ENCODE measurements around the gene FGF14. TPM values are rescaled to one million over a fixed set of nuclear protein-coding genes. Genes with fewer than 3 reads are reported as not detected.

FGF14 gene
- total and polyA plus RNA-seq, 2 experiments from 2014 or later: 0.03 TPM; not detected in 1

DNA sequence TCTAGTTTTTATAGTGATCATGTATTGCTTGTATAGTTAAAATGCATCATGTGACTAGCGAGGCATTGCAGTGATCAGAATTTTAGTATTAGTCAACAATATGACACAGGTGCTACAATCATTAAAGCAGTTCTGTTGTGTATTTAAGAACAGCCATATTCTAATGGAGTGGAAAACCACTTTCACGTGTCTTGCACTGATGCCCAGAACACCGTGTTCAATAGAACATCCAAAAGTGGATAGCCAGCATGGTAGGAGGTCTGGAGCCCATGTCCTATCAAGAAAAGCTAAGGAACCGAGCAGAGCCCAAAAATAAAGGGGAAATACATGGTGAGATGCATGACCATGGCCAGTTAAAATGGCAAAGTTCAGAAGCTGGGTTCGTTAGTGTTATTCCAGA, 55.1 kb downstream of the FGF14 start:
- no peaks in the 10 kb centered on the region for H3K9me3 Mint-ChIP-seq
- no peak for ATAC-seq

More for the DNA sequence above, 55.1 kb downstream of the FGF14 start:
- Histone ChIP-seq H3K27ac (ENCODE audit: low read depth) (no peak overlapping the region), H3K27me3 (ENCODE audit: insufficient read depth) (no peaks in the 10 kb centered on the region), H2AFZ (no peak overlapping the region), H3K4me2 (no peak overlapping the region), H3K9me2 (ENCODE audit: insufficient read depth) (0 out of 2 replicates have a peak, but pooled peaks cover 3% of the 10 kb centered on the region), H3K4me1 (ENCODE audit: insufficient read depth) (no peaks in the 10 kb centered on the region), H3K4me3 (no peak overlapping the region), H4K20me1 (replicated peaks; ENCODE audit: insufficient read depth) (no peaks in the 10 kb centered on the region), H3F3A (replicated peaks; ENCODE audit: low read depth) (no peaks in the 10 kb centered on the region), H3K79me2 (replicated peaks; ENCODE audit: insufficient read depth) (no peaks in the 10 kb centered on the region), H3K36me3 (ENCODE audit: insufficient read depth) (no peaks in the 10 kb centered on the region)
- H3K27ac Mint-ChIP-seq: no peak overlapping the region
- no peaks in the 10 kb centered on the region for H3K27me3 Mint-ChIP-seq (ENCODE audit: insufficient read depth, low read depth, poor library complexity)
- no peak overlapping the region for H3K4me3 Mint-ChIP-seq
- DNase-seq (ENCODE audit: low spot score): no peak
- TF ChIP-seq ZNF331 (CRISPR knock-in tag; IDR thresholded peaks at IDR 0.05; ENCODE audit: low read depth) (no peak), JUNB (IDR thresholded peaks at IDR 0.05; ENCODE audit: unreplicated experiment) (no peak), ETS1 (IDR thresholded peaks at IDR 0.05) (no peak), EZH2phosphoT487 (IDR thresholded peaks at IDR 0.05; ENCODE audit: unreplicated experiment) (no peak), EZH2 (IDR thresholded peaks at IDR 0.05; ENCODE audit: low read depth, unreplicated experiment) (no peak), CREB1 (CRISPR knock-in tag; IDR thresholded peaks at IDR 0.05; ENCODE audit: low read depth) (no peak), STAT1 (IDR thresholded peaks at IDR 0.05; ENCODE audit: unreplicated experiment) (no peak), ZNF114 (CRISPR knock-in tag; IDR thresholded peaks at IDR 0.05) (no peak), POLR2AphosphoS5 (IDR thresholded peaks at IDR 0.05; ENCODE audit: low read depth) (no peak), NANOG (IDR thresholded peaks at IDR 0.05; ENCODE audit: borderline replicate concordance) (no peak)
- TF ChIP-seq, protein P1, sequence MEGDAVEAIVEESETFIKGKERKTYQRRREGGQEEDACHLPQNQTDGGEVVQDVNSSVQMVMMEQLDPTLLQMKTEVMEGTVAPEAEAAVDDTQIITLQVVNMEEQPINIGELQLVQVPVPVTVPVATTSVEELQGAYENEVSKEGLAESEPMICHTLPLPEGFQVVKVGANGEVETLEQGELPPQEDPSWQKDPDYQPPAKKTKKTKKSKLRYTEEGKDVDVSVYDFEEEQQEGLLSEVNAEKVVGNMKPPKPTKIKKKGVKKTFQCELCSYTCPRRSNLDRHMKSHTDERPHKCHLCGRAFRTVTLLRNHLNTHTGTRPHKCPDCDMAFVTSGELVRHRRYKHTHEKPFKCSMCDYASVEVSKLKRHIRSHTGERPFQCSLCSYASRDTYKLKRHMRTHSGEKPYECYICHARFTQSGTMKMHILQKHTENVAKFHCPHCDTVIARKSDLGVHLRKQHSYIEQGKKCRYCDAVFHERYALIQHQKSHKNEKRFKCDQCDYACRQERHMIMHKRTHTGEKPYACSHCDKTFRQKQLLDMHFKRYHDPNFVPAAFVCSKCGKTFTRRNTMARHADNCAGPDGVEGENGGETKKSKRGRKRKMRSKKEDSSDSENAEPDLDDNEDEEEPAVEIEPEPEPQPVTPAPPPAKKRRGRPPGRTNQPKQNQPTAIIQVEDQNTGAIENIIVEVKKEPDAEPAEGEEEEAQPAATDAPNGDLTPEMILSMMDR (conservative IDR thresholded peaks at IDR 0.05; ENCODE audit: low read depth in 2 of 2): no peak
- TF ChIP-seq, protein P2, sequence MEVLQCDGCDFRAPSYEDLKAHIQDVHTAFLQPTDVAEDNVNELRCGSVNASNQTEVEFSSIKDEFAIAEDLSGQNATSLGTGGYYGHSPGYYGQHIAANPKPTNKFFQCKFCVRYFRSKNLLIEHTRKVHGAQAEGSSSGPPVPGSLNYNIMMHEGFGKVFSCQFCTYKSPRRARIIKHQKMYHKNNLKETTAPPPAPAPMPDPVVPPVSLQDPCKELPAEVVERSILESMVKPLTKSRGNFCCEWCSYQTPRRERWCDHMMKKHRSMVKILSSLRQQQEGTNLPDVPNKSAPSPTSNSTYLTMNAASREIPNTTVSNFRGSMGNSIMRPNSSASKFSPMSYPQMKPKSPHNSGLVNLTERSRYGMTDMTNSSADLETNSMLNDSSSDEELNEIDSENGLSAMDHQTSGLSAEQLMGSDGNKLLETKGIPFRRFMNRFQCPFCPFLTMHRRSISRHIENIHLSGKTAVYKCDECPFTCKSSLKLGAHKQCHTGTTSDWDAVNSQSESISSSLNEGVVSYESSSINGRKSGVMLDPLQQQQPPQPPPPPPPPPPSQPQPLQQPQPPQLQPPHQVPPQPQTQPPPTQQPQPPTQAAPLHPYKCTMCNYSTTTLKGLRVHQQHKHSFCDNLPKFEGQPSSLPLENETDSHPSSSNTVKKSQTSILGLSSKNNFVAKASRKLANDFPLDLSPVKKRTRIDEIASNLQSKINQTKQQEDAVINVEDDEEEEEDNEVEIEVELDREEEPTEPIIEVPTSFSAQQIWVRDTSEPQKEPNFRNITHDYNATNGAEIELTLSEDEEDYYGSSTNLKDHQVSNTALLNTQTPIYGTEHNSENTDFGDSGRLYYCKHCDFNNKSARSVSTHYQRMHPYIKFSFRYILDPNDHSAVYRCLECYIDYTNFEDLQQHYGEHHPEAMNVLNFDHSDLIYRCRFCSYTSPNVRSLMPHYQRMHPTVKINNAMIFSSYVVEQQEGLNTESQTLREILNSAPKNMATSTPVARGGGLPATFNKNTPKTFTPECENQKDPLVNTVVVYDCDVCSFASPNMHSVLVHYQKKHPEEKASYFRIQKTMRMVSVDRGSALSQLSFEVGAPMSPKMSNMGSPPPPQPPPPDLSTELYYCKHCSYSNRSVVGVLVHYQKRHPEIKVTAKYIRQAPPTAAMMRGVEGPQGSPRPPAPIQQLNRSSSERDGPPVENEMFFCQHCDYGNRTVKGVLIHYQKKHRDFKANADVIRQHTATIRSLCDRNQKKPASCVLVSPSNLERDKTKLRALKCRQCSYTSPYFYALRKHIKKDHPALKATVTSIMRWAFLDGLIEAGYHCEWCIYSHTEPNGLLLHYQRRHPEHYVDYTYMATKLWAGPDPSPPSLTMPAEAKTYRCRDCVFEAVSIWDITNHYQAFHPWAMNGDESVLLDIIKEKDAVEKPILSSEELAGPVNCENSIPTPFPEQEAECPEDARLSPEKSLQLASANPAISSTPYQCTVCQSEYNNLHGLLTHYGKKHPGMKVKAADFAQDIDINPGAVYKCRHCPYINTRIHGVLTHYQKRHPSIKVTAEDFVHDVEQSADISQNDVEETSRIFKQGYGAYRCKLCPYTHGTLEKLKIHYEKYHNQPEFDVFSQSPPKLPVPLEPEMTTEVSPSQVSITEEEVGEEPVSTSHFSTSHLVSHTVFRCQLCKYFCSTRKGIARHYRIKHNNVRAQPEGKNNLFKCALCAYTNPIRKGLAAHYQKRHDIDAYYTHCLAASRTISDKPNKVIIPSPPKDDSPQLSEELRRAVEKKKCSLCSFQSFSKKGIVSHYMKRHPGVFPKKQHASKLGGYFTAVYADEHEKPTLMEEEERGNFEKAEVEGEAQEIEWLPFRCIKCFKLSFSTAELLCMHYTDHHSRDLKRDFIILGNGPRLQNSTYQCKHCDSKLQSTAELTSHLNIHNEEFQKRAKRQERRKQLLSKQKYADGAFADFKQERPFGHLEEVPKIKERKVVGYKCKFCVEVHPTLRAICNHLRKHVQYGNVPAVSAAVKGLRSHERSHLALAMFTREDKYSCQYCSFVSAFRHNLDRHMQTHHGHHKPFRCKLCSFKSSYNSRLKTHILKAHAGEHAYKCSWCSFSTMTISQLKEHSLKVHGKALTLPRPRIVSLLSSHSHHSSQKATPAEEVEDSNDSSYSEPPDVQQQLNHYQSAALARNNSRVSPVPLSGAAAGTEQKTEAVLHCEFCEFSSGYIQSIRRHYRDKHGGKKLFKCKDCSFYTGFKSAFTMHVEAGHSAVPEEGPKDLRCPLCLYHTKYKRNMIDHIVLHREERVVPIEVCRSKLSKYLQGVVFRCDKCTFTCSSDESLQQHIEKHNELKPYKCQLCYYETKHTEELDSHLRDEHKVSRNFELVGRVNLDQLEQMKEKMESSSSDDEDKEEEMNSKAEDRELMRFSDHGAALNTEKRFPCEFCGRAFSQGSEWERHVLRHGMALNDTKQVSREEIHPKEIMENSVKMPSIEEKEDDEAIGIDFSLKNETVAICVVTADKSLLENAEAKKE (CRISPR knock-in tag; IDR thresholded peaks at IDR 0.05): no peak
- TF ChIP-seq, protein P3, sequence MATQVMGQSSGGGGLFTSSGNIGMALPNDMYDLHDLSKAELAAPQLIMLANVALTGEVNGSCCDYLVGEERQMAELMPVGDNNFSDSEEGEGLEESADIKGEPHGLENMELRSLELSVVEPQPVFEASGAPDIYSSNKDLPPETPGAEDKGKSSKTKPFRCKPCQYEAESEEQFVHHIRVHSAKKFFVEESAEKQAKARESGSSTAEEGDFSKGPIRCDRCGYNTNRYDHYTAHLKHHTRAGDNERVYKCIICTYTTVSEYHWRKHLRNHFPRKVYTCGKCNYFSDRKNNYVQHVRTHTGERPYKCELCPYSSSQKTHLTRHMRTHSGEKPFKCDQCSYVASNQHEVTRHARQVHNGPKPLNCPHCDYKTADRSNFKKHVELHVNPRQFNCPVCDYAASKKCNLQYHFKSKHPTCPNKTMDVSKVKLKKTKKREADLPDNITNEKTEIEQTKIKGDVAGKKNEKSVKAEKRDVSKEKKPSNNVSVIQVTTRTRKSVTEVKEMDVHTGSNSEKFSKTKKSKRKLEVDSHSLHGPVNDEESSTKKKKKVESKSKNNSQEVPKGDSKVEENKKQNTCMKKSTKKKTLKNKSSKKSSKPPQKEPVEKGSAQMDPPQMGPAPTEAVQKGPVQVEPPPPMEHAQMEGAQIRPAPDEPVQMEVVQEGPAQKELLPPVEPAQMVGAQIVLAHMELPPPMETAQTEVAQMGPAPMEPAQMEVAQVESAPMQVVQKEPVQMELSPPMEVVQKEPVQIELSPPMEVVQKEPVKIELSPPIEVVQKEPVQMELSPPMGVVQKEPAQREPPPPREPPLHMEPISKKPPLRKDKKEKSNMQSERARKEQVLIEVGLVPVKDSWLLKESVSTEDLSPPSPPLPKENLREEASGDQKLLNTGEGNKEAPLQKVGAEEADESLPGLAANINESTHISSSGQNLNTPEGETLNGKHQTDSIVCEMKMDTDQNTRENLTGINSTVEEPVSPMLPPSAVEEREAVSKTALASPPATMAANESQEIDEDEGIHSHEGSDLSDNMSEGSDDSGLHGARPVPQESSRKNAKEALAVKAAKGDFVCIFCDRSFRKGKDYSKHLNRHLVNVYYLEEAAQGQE (IDR thresholded peaks at IDR 0.05; ENCODE audit: unreplicated experiment): no peak
- H3K4me1 Mint-ChIP-seq: peaks cover 6% of the 10 kb centered on the region
- no peaks in the 10 kb centered on the region for H3K36me3 Mint-ChIP-seq (ENCODE audit: low read depth)

Data from GM23338 (cell line).